ENCODE measurements around the gene SLC5A10.

- TF ChIP-seq, protein P1, sequence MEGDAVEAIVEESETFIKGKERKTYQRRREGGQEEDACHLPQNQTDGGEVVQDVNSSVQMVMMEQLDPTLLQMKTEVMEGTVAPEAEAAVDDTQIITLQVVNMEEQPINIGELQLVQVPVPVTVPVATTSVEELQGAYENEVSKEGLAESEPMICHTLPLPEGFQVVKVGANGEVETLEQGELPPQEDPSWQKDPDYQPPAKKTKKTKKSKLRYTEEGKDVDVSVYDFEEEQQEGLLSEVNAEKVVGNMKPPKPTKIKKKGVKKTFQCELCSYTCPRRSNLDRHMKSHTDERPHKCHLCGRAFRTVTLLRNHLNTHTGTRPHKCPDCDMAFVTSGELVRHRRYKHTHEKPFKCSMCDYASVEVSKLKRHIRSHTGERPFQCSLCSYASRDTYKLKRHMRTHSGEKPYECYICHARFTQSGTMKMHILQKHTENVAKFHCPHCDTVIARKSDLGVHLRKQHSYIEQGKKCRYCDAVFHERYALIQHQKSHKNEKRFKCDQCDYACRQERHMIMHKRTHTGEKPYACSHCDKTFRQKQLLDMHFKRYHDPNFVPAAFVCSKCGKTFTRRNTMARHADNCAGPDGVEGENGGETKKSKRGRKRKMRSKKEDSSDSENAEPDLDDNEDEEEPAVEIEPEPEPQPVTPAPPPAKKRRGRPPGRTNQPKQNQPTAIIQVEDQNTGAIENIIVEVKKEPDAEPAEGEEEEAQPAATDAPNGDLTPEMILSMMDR (IDR thresholded peaks at IDR 0.05) = no peak
- TF ChIP-seq TCF7L2 (IDR thresholded peaks at IDR 0.05; ENCODE audit: low read depth, low read length) (no peak), POLR2AphosphoS5 (IDR thresholded peaks at IDR 0.05; ENCODE audit: low read depth, low read length) (no peak), SIN3A (IDR thresholded peaks at IDR 0.05; ENCODE audit: borderline replicate concordance, insufficient read depth, low read depth, low read length) (no peak)
- TF ChIP-seq, protein P2, sequence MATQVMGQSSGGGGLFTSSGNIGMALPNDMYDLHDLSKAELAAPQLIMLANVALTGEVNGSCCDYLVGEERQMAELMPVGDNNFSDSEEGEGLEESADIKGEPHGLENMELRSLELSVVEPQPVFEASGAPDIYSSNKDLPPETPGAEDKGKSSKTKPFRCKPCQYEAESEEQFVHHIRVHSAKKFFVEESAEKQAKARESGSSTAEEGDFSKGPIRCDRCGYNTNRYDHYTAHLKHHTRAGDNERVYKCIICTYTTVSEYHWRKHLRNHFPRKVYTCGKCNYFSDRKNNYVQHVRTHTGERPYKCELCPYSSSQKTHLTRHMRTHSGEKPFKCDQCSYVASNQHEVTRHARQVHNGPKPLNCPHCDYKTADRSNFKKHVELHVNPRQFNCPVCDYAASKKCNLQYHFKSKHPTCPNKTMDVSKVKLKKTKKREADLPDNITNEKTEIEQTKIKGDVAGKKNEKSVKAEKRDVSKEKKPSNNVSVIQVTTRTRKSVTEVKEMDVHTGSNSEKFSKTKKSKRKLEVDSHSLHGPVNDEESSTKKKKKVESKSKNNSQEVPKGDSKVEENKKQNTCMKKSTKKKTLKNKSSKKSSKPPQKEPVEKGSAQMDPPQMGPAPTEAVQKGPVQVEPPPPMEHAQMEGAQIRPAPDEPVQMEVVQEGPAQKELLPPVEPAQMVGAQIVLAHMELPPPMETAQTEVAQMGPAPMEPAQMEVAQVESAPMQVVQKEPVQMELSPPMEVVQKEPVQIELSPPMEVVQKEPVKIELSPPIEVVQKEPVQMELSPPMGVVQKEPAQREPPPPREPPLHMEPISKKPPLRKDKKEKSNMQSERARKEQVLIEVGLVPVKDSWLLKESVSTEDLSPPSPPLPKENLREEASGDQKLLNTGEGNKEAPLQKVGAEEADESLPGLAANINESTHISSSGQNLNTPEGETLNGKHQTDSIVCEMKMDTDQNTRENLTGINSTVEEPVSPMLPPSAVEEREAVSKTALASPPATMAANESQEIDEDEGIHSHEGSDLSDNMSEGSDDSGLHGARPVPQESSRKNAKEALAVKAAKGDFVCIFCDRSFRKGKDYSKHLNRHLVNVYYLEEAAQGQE (IDR thresholded peaks at IDR 0.05; ENCODE audit: insufficient read depth in 1 of 2, low read depth in 2 of 2, low read length in 1 of 2) = no peak
These were observed 64.9 kb downstream of the SLC5A10 start for GRCh38 chr17:19016881-19017280.

All from Panc1 (cell line).